Pancreas (tissue), 10 donors: Measurements from ENCODE around the gene NEK6. TPM values are rescaled to one million over a fixed set of nuclear protein-coding genes. Genes with fewer than 3 reads are reported as not detected.

Experiments
- ATAC-seq, 4 donors: fragments of 200-7000 bp; cut with Tn5 transposase; one replicate each; pipeline versions ENCODE4 v1.8.0 to v1.9.1; 2020; ENCODE audit warnings: mild to moderate bottlenecking in 4 of 4, moderate library complexity in 4 of 4
- DNase-seq, 6 donors: peaks; one replicate each; pipeline ENCODE4 v3.0.0-alpha.2; 2020
- FAIRE-seq: peaks from 2 replicates; lab custom pipeline; 2012; peaks lifted over from hg19 to GRCh38; lab: Jason Lieb, UNC
- H3K27ac ChIP-seq, 4 donors: fragments of 200-600 bp; sonication (generic); 1 replicate in 3 of 4; 2 replicates in 1 of 4; pipeline versions ENCODE4 v1.5.0 to v1.8.0; 2020
- H3K27me3 ChIP-seq, 4 donors: fragments of 200-600 bp; one replicate each; pipeline ENCODE4 v1.8.0; 2021
- H3K36me3 ChIP-seq, 3 donors: fragments of 200-600 bp; sonication (generic) in 1 of 3; one replicate each; pipeline versions ENCODE4 v1.5.0 to v1.8.0; 2020 to 2021
- H3K4me1 ChIP-seq, 3 donors: fragments of 200-600 bp; one replicate each; pipeline ENCODE4 v1.8.0; 2021
- H3K4me3 ChIP-seq, 4 donors: fragments of 200-600 bp; sonication (generic) in 2 of 4; one replicate each; pipeline versions ENCODE4 v1.5.0 to v1.8.0; 2020 to 2021
- H3K9me3 ChIP-seq, 4 donors: fragments of 200-600 bp; one replicate each; pipeline ENCODE4 v1.8.0; 2021
- WGBS, 2 donors: extraction: QIAGEN DNeasy Blood & Tissue Kit; methylation state at CpG; one replicate each; pipeline ENCODE4 v1.1.7; 2013; 5-methylcytosine and 5-hydroxymethylcytosine counted together
- intact Hi-C, 3 donors: fragments of 100-400 bp; cut with DNase I; formaldehyde crosslinking; loops; one replicate each; pipeline versions ENCODE4 v1.11.1 to v1.14.2; 2022
- polyA plus RNA-seq, 2 donors: library from polyadenylated mRNA; stranded (reverse); fragments of 200-250 nt; gene quantifications; one replicate each; pipeline ENCODE4 v1.2.3, GENCODE V29; 2013
- total RNA-seq, 6 donors: library from RNA; stranded (reverse); fragmentation: NEBNext Ultra II Directional in 4 of 6; extraction: Animal tissue kit (Norgen Biotek cat#: 25700) in 4 of 6; gene quantifications; one replicate each; pipeline versions ENCODE4 v1.2.1 to v1.2.4, GENCODE V29; 2021 to 2023
- TF ChIP-seq, protein P1 (sequence below), 4 donors: fragments of 200-600 bp; sonication (generic) in 3 of 4; IDR thresholded peaks; one replicate each; pipeline versions ENCODE4 v1.5.0 to v1.8.0; 2021; ENCODE audit warnings: antibody characterized with exemption in 4 of 4
- donor health status: healthy with polysubstance abuse.
- donor health status: DM: no; HTN: no; CAD: no; lungs with moderate emphysema.
- donor health status: DM: no; HTN: no; CAD: no.
- donor health status: control.
- donor health status: control.
- donor health status: Bipolar disorder and iron deficiency.
- donor health status: DM: yes; HTN: yes; CAD: no.
- donor health status: DM: no; HTN: no; CAD: no.
- donor health status: DM: no; HTN: no; CAD: no.
- donor health status: DM: yes; HTN: yes; CAD: no.

The NEK6 gene
- total and polyA plus RNA-seq, 8 donors: 7.8 to 67.0 (median 29.7) TPM

DNA sequence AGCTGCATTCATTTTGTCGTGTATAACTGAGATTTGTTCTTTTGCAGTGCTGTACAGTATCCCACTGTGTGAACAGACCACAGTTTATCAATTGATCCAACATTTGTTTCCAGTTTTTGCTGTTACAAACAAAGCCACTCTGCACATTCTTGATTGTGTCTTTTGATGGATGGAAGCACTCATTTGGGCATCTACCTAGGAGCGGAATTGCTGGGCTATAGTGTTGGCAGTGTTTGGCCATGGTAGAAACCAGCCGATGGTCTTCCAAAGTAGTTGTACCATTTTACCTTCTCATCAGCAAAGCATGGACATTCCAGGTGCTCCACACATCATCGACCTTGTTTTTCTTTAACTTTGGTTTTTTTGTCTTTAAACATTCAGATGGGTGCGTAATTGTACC, 79.8 kb downstream of the NEK6 start:
- no peaks in the 10 kb centered on the region for H3K27me3 ChIP-seq
- no peak for ATAC-seq
- no peak overlapping the region for H3K4me3 ChIP-seq
- H3K27ac ChIP-seq: no peak overlapping the region
- DNase-seq: no peak
- intact Hi-C loops: no loop called here
- H3K36me3 ChIP-seq: peaks cover 0 to 21% (median 3%) of the 10 kb centered on the region in 3 donors
- H3K9me3 ChIP-seq: no peaks in the 10 kb centered on the region
- H3K4me1 ChIP-seq: no peaks in the 10 kb centered on the region
- FAIRE-seq: no peak
- WGBS, 2 donors: 97 to 99% methylated on average over 5 of the region's 5 CpGs
- TF ChIP-seq, protein P1, sequence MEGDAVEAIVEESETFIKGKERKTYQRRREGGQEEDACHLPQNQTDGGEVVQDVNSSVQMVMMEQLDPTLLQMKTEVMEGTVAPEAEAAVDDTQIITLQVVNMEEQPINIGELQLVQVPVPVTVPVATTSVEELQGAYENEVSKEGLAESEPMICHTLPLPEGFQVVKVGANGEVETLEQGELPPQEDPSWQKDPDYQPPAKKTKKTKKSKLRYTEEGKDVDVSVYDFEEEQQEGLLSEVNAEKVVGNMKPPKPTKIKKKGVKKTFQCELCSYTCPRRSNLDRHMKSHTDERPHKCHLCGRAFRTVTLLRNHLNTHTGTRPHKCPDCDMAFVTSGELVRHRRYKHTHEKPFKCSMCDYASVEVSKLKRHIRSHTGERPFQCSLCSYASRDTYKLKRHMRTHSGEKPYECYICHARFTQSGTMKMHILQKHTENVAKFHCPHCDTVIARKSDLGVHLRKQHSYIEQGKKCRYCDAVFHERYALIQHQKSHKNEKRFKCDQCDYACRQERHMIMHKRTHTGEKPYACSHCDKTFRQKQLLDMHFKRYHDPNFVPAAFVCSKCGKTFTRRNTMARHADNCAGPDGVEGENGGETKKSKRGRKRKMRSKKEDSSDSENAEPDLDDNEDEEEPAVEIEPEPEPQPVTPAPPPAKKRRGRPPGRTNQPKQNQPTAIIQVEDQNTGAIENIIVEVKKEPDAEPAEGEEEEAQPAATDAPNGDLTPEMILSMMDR (IDR thresholded peaks at IDR 0.05): no peak

DNA sequence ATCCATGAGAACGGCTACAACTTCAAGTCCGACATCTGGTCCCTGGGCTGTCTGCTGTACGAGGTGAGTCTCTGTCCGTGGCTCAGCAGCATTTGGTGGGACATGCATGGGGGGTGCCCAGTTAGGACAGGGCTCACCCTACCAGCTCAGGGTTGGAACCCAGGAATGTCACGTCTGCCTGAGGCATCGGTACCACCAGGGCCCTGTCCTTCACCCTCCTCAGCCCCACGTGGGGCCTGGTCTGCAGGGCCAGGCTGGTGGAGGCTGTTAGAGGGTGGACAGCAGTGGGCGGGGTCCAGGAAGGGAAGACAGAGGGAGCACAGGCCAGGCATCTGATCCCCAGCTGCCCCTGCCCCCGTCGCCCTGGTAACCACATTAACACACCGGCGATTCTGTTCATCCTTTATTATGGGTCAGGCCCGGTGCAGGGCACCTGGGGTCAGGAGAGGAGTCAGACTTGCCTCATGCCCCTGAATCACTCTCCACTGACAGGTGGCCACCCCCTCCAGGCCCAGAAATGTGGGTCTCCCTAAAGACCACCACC, 81.9 kb downstream of the NEK6 start:
- Histone ChIP-seq H3K4me1 (no peaks in the 10 kb centered on the region), H3K27ac (no peak overlapping the region), H3K9me3 (no peaks in the 10 kb centered on the region), H3K4me3 (no peak overlapping the region), H3K36me3 (peaks cover 0 to 21% (median 3%) of the 10 kb centered on the region in 3 donors), H3K27me3 (no peaks in the 10 kb centered on the region)
- ATAC-seq (no peak), FAIRE-seq (no peak), DNase-seq (no peak)
- TF ChIP-seq, protein P1 (IDR thresholded peaks at IDR 0.05): no peak
- WGBS, 2 donors: 90% methylated on average over 12 to 13 of the region's 13 CpGs
- intact Hi-C loops: no loop called here

DNA sequence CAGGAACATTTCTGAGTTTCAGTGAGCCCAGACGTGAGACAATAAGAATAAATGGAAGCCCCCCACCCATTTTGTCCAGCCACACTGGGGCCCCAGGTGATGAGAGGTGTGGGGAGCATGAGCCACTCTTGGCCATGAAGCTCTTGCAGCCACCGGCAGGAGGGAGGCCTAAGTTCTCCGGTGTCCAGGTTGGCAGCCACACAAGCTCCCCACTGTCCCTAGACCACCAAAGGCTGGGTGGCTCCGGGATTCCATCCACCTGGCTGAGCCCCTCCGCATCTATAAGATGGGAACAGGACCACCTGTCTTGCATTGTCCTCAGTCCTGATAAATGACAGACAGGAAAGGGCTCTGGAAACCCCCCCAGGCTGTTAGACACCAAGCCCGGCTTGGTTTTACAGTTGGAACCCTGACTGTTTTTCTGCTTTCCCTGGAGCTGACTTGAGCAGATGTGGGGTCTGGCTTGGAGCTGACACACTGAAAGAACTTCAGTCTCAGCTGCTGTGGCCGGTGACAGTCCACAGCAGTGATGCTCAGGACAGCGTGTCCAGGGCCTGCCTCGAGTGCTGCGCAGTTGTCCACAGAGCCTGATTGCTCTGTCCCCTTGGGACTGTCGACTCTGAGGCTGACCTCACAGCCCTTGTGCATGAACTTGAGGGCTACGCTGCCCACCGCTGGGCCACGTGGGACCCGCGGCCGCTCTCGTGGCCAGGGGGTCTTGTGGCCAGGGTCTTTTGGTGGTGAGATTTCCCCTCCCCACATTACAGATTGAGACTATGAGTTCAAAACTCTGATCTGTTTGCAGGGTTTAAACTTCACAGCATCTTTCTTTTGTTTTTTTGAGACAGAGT, 82.7 kb downstream of the NEK6 start:
- peaks cover 0 to 21% (median 3%) of the 10 kb centered on the region in 3 donors for H3K36me3 ChIP-seq
- ATAC-seq: no peak
- no peaks in the 10 kb centered on the region for H3K9me3 ChIP-seq
- H3K4me3 ChIP-seq: no peak overlapping the region
- 82 to 85% methylated on average over 17 to 18 of the region's 18 CpGs for WGBS, 2 donors
- no peak overlapping the region for H3K27ac ChIP-seq
- intact Hi-C loops: no loop called here
- H3K27me3 ChIP-seq: no peaks in the 10 kb centered on the region
- DNase-seq: no peak
- no peak for FAIRE-seq
- TF ChIP-seq, protein P1 (IDR thresholded peaks at IDR 0.05): no peak
- no peaks in the 10 kb centered on the region for H3K4me1 ChIP-seq

DNA sequence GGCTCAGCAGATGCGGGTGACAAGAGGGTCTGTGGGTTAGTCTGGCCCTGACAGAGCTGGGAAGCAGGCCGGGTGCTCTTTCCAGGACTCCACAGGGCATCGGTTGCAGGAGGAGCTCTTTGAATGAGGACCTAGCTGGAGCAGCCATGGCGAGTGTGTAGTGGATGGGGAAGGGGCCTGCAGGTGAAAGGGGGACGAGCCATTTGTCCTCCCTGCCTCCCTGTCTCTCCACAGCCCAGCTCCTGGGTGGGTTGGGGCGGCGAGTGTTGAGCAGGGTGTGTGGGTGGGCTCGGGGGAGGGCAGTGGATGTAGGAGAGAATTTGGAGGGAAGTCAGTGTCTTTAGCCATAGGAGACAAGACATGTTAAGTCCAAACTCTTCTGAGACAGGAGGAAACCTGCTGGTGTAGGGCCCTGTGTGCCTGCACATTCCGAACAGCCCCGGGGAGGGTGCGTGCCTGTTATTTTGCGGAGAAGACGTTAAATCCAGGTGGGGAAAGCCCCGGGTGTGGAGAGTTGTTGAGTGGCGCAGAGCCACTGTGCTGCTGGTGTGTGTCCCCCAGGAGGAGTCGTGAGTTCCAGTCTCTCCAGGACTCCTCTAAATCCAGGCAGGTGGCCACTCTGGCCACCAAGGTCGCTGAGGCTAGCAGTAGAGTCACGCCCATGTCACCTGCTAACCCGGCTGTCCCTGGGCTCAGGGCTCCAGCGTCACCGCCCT, 83.9 kb downstream of the NEK6 start:
- no peak overlapping the region for H3K27ac ChIP-seq
- FAIRE-seq: no peak
- ATAC-seq: no peak
- H3K36me3 ChIP-seq: peaks cover 0 to 22% (median 3%) of the 10 kb centered on the region in 3 donors
- no peaks in the 10 kb centered on the region for H3K9me3 ChIP-seq
- no peaks in the 10 kb centered on the region for H3K27me3 ChIP-seq
- 86 to 88% methylated on average over 20 to 21 of the region's 21 CpGs for WGBS, 2 donors
- intact Hi-C loops: no loop called here
- H3K4me3 ChIP-seq: no peak overlapping the region
- no peaks in the 10 kb centered on the region for H3K4me1 ChIP-seq
- TF ChIP-seq, protein P1 (IDR thresholded peaks at IDR 0.05): no peak
- DNase-seq: no peak
